Thymus (tissue), 11 donors: Measurements from ENCODE around the gene MZT2B. TPM values are rescaled to one million over a fixed set of nuclear protein-coding genes. Genes with fewer than 3 reads are reported as not detected.
"Not testable (repeated sequence)": the region's sequence is repeated elsewhere in the genome, so short reads cannot be mapped to it uniquely, and the experiment has no call there.

Experiments
- DNase-seq, 9 donors: peaks; one replicate each; pipeline ENCODE4 v3.0.0-alpha.2; 2013; ENCODE audit warnings: low spot score in 9 of 9, low read depth in 6 of 9, missing footprints in 1 of 9
- H3K27ac ChIP-seq, 2 donors: one replicate each; pipeline ENCODE4 v1.5.1; 2013; ENCODE audit warnings: control low read depth in 1 of 2, low read depth in 1 of 2, low read length in 1 of 2, mild to moderate bottlenecking in 1 of 2, moderate library complexity in 1 of 2
- H3K27me3 ChIP-seq, 2 donors: one replicate each; pipeline ENCODE4 v1.5.1; 2013; ENCODE audit warnings: low read length in 1 of 2; ENCODE audit not compliant: control insufficient read depth in 2 of 2, insufficient read depth in 1 of 2
- H3K36me3 ChIP-seq, 2 donors: one replicate each; pipeline ENCODE4 v1.5.1; 2013; ENCODE audit warnings: low read length in 1 of 2, mild to moderate bottlenecking in 1 of 2, moderate library complexity in 1 of 2; ENCODE audit not compliant: control insufficient read depth in 2 of 2, insufficient read depth in 2 of 2
- H3K4me1 ChIP-seq, 2 donors: one replicate each; pipeline ENCODE4 v1.5.1; 2013; ENCODE audit warnings: low read length in 2 of 2; ENCODE audit not compliant: control insufficient read depth in 2 of 2, insufficient read depth in 2 of 2
- H3K4me3 ChIP-seq, 2 donors: one replicate each; pipeline ENCODE4 v1.5.1; 2013; ENCODE audit warnings: low read length in 2 of 2, control low read depth in 1 of 2, mild to moderate bottlenecking in 1 of 2
- H3K9me3 ChIP-seq, 2 donors: one replicate each; pipeline ENCODE4 v1.5.1; 2013; ENCODE audit warnings: low read length in 1 of 2, mild to moderate bottlenecking in 1 of 2; ENCODE audit not compliant: control insufficient read depth in 2 of 2, insufficient read depth in 1 of 2
- WGBS: extraction: QIAGEN DNeasy Blood & Tissue Kit; methylation state at CpG from one replicate; pipeline ENCODE4 v1.1.7; 2013; 5-methylcytosine and 5-hydroxymethylcytosine counted together
- polyA plus RNA-seq: library from polyadenylated mRNA; stranded (reverse); fragments of 200-250 nt; gene quantifications from one replicate; pipeline ENCODE4 v1.2.3, GENCODE V29; 2013
- total RNA-seq: library from RNA; stranded (reverse); fragments of 120-200 nt; gene quantifications from one replicate; pipeline ENCODE4 v1.2.4, GENCODE V29; 2013
- donor health status: healthy.

MZT2B gene
- total and polyA plus RNA-seq, 2 donors, result 141 to 326 TPM

DNA sequence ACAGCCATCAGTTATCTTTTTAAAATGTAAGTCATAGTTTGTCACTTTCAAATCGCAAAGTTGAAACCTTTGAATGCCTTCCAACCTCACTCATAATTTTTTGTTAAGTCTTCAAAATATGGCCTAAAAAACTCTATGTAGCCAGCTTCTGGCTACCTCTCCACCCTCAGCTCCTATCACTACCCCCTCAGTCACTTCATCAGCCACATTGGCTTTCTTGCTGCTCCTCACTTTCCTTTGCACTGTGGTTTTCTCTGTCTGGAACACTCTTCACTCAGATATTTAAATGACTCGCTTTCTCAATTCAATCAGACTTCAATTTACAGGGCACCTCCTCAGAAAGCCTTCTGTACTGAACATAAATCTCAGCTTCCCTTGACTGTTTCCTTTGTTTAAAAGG, 51.0 kb downstream of the MZT2B start:
- 89% methylated on average over 2 of the region's 2 CpGs for WGBS
- not testable (repeated sequence) for H3K4me3 ChIP-seq

DNA sequence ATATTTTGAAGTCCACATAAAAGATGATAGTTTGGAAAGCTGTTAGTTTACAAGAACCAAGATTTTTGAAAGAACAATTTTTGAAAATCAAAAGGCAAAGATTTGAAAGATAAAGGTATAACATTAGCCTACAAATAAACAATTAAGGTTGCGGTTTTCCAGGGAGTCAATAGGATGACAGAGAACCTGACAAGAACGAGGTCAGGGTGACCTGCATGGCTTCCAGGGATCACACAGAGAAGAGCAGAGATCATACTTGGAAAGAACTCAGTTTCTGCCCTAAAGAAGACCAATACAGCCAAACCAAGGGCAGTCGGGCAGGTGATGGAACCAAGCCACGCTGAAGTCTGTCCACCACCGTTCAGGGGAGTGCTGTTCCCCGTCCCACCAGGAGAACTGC, 57.5 kb downstream of the MZT2B start:
- WGBS, result 80% methylated on average over 6 of the region's 6 CpGs
- H3K27ac ChIP-seq, H3K9me3 ChIP-seq, H3K27me3 ChIP-seq, H3K4me3 ChIP-seq, H3K36me3 ChIP-seq, H3K4me1 ChIP-seq, DNase-seq: not testable (repeated sequence)

More for the DNA sequence above, 51.0 kb downstream of the MZT2B start:
- H3K9me3 ChIP-seq, result peaks cover 0 to 13% of the 10 kb centered on the region in 2 donors
- H3K27me3 ChIP-seq, DNase-seq, H3K36me3 ChIP-seq, H3K4me1 ChIP-seq, H3K27ac ChIP-seq: not testable (repeated sequence)

Other genes starting within 250 kb of the MZT2B start
- 0.05 TPM for gene RAB6C, start 202.6 kb upstream of the MZT2B start, total RNA-seq
- gene RAB6C, start 202.6 kb upstream of the MZT2B start, polyA plus RNA-seq, result 0.05 TPM
- gene POTEF, start 53.0 kb upstream of the MZT2B start, total RNA-seq, result not detected
- under 0.01 TPM for gene POTEF, start 53.0 kb upstream of the MZT2B start, polyA plus RNA-seq
- 2.9 TPM for gene CCDC74B, start 37.1 kb upstream of the MZT2B start, total RNA-seq
- gene CCDC74B, start 37.1 kb upstream of the MZT2B start, polyA plus RNA-seq, result 7.1 TPM
- gene SMPD4, start 660 bp upstream of the MZT2B start, total RNA-seq, result 14.0 TPM
- 42.6 TPM for gene SMPD4, start 660 bp upstream of the MZT2B start, polyA plus RNA-seq
- gene TUBA3E, start 16.2 kb downstream of the MZT2B start, total RNA-seq, result 0.05 TPM
- gene TUBA3E, start 16.2 kb downstream of the MZT2B start, polyA plus RNA-seq, result 0.82 TPM
- gene IMP4, start 160.6 kb downstream of the MZT2B start, total RNA-seq, result 47.5 TPM
- gene IMP4, start 160.6 kb downstream of the MZT2B start, polyA plus RNA-seq, result 47.4 TPM
- 9.2 TPM for gene PTPN18, start 173.8 kb downstream of the MZT2B start, total RNA-seq
- gene PTPN18, start 173.8 kb downstream of the MZT2B start, polyA plus RNA-seq, result 29.3 TPM